HUDEP-2 (cell line): ENCODE measurements around the gene FRMD1.

Source experiments
- DNase-seq, 76 experiments: peaks; one replicate each; lab custom pipeline; 2025; ENCODE audit not compliant: unreplicated experiment in 76 of 76; lab: John Stamatoyannopoulos, UW

The FRMD1 gene

GRCh38 chr6:168113226-168113625 is 34.2 kb upstream of the FRMD1 start:
- no peak for DNase-seq

- DNase-seq, result no peak
Observed at GRCh38 chr6:168111911-168112310, 32.9 kb upstream of the FRMD1 start.

- DNase-seq, result no peak
Observed at GRCh38 chr6:168110437-168110836, 31.4 kb upstream of the FRMD1 start.

- no peak for DNase-seq
Observed at GRCh38 chr6:168109171-168109570, 30.2 kb upstream of the FRMD1 start.

- DNase-seq, result no peak
Observed at GRCh38 chr6:168107191-168107983, 28.4 kb upstream of the FRMD1 start.

- no peak for DNase-seq
Observed at GRCh38 chr6:168106633-168107005, 27.6 kb upstream of the FRMD1 start.

GRCh38 chr6:168105813-168106632 is 27.0 kb upstream of the FRMD1 start:
- peak in 67 of 76 experiments; percentile 13 to 93 (median 69) for DNase-seq

GRCh38 chr6:168104636-168105035 is 25.6 kb upstream of the FRMD1 start:
- no peak for DNase-seq

GRCh38 chr6:168103050-168103830 is 24.2 kb upstream of the FRMD1 start:
- no peak for DNase-seq

GRCh38 chr6:168102315-168102985 is 23.4 kb upstream of the FRMD1 start:
- no peak for DNase-seq

GRCh38 chr6:168101590-168102314 is 22.7 kb upstream of the FRMD1 start:
- DNase-seq, result no peak

- DNase-seq, result no peak
Observed at GRCh38 chr6:168100803-168101589, 22.0 kb upstream of the FRMD1 start.

- no peak for DNase-seq
Observed at GRCh38 chr6:168100011-168100802, 21.2 kb upstream of the FRMD1 start.

GRCh38 chr6:168099201-168100010 is 20.4 kb upstream of the FRMD1 start:
- DNase-seq, result no peak

GRCh38 chr6:168098431-168098861 is 19.4 kb upstream of the FRMD1 start:
- DNase-seq, result no peak

- no peak for DNase-seq
Observed at GRCh38 chr6:168097621-168098430, 18.8 kb upstream of the FRMD1 start.

- DNase-seq, result no peak
Observed at GRCh38 chr6:168097221-168097620, 18.2 kb upstream of the FRMD1 start.
